Measurements from ENCODE around the gene AKNA. TPM values are rescaled to one million over a fixed set of nuclear protein-coding genes. Genes with fewer than 3 reads are reported as not detected.

The AKNA gene
- total and polyA plus RNA-seq, 4 donors: 29.5 to 79.5 (median 48.6) TPM

GRCh38 chr9:114287001-114287762 lies 100.6 kb downstream of the AKNA start:
- peaks cover 0 to 13% (median 5%) of the 10 kb centered on the region in 5 donors for H3K4me1 ChIP-seq (ENCODE audit: control insufficient read depth in 5 of 5, insufficient read depth in 5 of 5, low read length in 5 of 5)
- no peaks in the 10 kb centered on the region for H3K27me3 ChIP-seq (ENCODE audit: control insufficient read depth in 3 of 3, insufficient read depth in 3 of 3, low read length in 2 of 3)
- peaks cover 0 to 22% (median 7%) of the 10 kb centered on the region in 4 donors for H3K36me3 ChIP-seq (ENCODE audit: control insufficient read depth in 4 of 4, insufficient read depth in 4 of 4, low read length in 4 of 4)
- no peak overlapping the region for H3K27ac ChIP-seq (ENCODE audit: low read depth in 1 of 2, low read length in 1 of 2)
- WGBS, 2 donors: 81 to 83% methylated on average over 16 of the region's 16 CpGs
- no peak overlapping the region for H3K9ac ChIP-seq (ENCODE audit: insufficient read depth in 1 of 2, low read length in 2 of 2)
- ATAC-seq (ENCODE audit: insufficient read depth, low FRiP score) (no peak), DNase-seq (peak in 1 of 3 donors; percentile 11)
- TF ChIP-seq, protein P1, sequence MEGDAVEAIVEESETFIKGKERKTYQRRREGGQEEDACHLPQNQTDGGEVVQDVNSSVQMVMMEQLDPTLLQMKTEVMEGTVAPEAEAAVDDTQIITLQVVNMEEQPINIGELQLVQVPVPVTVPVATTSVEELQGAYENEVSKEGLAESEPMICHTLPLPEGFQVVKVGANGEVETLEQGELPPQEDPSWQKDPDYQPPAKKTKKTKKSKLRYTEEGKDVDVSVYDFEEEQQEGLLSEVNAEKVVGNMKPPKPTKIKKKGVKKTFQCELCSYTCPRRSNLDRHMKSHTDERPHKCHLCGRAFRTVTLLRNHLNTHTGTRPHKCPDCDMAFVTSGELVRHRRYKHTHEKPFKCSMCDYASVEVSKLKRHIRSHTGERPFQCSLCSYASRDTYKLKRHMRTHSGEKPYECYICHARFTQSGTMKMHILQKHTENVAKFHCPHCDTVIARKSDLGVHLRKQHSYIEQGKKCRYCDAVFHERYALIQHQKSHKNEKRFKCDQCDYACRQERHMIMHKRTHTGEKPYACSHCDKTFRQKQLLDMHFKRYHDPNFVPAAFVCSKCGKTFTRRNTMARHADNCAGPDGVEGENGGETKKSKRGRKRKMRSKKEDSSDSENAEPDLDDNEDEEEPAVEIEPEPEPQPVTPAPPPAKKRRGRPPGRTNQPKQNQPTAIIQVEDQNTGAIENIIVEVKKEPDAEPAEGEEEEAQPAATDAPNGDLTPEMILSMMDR (IDR thresholded peaks at IDR 0.05; ENCODE audit: control extremely low read depth, extremely low read depth): no peak
- H3K9me3 ChIP-seq (ENCODE audit: control insufficient read depth in 4 of 4, insufficient read depth in 3 of 4, low read length in 3 of 4): no peaks in the 10 kb centered on the region
- no peak overlapping the region for H3K4me3 ChIP-seq

DNA sequence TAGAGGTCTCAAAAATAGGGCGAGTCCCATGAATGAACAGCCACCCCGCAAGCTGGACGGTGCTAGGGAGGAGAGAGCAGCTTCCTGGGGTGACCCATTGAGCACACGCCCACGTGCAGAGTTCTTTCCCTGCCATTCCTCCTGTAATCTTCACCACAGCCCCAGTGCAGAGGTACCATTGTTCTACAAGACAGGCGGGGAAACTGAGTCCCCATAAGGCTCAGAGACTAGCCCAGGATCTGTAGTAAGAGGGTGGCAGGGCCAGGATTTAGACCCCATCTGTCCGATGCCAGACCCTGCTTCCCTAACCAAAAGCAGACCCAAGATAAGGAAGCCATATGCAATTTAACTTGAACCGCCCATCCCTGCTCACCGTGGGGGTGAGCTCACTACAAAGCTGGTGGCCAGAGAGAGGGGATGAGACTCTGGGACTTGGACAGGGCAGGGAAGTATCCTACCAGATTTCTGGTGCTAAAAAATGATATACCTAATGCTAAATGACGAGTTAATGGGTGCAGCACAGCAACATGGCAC lies 101.6 kb downstream of the AKNA start:
- H3K9ac ChIP-seq (ENCODE audit: insufficient read depth in 1 of 2, low read length in 2 of 2): no peak overlapping the region
- peaks cover 0 to 20% (median 5%) of the 10 kb centered on the region in 5 donors for H3K4me1 ChIP-seq (ENCODE audit: control insufficient read depth in 5 of 5, insufficient read depth in 5 of 5, low read length in 5 of 5)
- H3K27me3 ChIP-seq (ENCODE audit: control insufficient read depth in 3 of 3, insufficient read depth in 3 of 3, low read length in 2 of 3): no peaks in the 10 kb centered on the region
- no peak for DNase-seq
- no peaks in the 10 kb centered on the region for H3K9me3 ChIP-seq (ENCODE audit: control insufficient read depth in 4 of 4, insufficient read depth in 3 of 4, low read length in 3 of 4)
- no peak overlapping the region for H3K4me3 ChIP-seq
- H3K36me3 ChIP-seq (ENCODE audit: control insufficient read depth in 4 of 4, insufficient read depth in 4 of 4, low read length in 4 of 4): peaks cover 0 to 21% (median 4%) of the 10 kb centered on the region in 4 donors
- 87 to 89% methylated on average over 10 of the region's 10 CpGs for WGBS, 2 donors
- H3K27ac ChIP-seq (ENCODE audit: low read depth in 1 of 2, low read length in 1 of 2): no peak overlapping the region
- TF ChIP-seq, protein P1 (IDR thresholded peaks at IDR 0.05; ENCODE audit: control extremely low read depth, extremely low read depth): no peak
- ATAC-seq (ENCODE audit: insufficient read depth, low FRiP score): no peak

- 50 to 64% methylated on average over 20 of the region's 20 CpGs for WGBS, 2 donors
- ATAC-seq (ENCODE audit: insufficient read depth, low FRiP score): no peak
Observed at GRCh38 chr9:114285166-114285867, 102.5 kb downstream of the AKNA start.

More at GRCh38 chr9:114285166-114285867, 102.5 kb downstream of the AKNA start:
- no peak overlapping the region for H3K27ac ChIP-seq (ENCODE audit: low read depth in 1 of 2, low read length in 1 of 2)
- TF ChIP-seq, protein P1 (IDR thresholded peaks at IDR 0.05; ENCODE audit: control extremely low read depth, extremely low read depth): no peak
- peaks cover 0 to 15% (median 4%) of the 10 kb centered on the region in 4 donors for H3K36me3 ChIP-seq (ENCODE audit: control insufficient read depth in 4 of 4, insufficient read depth in 4 of 4, low read length in 4 of 4)
- no peaks in the 10 kb centered on the region for H3K9me3 ChIP-seq (ENCODE audit: control insufficient read depth in 4 of 4, insufficient read depth in 3 of 4, low read length in 3 of 4)
- H3K9ac ChIP-seq (ENCODE audit: insufficient read depth in 1 of 2, low read length in 2 of 2): no peak overlapping the region
- H3K27me3 ChIP-seq (ENCODE audit: control insufficient read depth in 3 of 3, insufficient read depth in 3 of 3, low read length in 2 of 3): no peaks in the 10 kb centered on the region
- H3K4me3 ChIP-seq: no peak overlapping the region
- H3K4me1 ChIP-seq (ENCODE audit: control insufficient read depth in 5 of 5, insufficient read depth in 5 of 5, low read length in 5 of 5): peaks cover 0 to 24% (median 5%) of the 10 kb centered on the region in 5 donors
- peak; percentile 80 to 92 (median 87) for DNase-seq

Data from lung (tissue), 12 donors.